Transverse colon (tissue), 4 donors: ENCODE results near the gene USP1. TPM values are rescaled to one million over a fixed set of nuclear protein-coding genes. Genes with fewer than 3 reads are reported as not detected.

Experiments
- DNase-seq: peaks from one replicate; pipeline ENCODE4 v3.0.0-alpha.2; 2019
- H3K27ac ChIP-seq, 4 donors: fragments of 200-600 bp; sonication (generic); 2 replicates each; pipeline ENCODE4 v1.5.1; 2016 to 2018; ENCODE audit warnings: inconsistent platforms in 4 of 4
- H3K27me3 ChIP-seq: fragments of 200-600 bp; sonication (generic); 2 replicates; pipeline ENCODE4 v1.5.1; 2017; ENCODE audit warnings: inconsistent platforms
- H3K36me3 ChIP-seq, 4 donors: fragments of 200-600 bp; sonication (generic); 2 replicates each; pipeline ENCODE4 v1.5.1; 2017 to 2019; ENCODE audit warnings: inconsistent platforms in 4 of 4
- H3K4me1 ChIP-seq, 4 donors: fragments of 200-600 bp; sonication (generic); 2 replicates each; pipeline ENCODE4 v1.5.1; 2017 to 2020; ENCODE audit warnings: inconsistent platforms in 4 of 4
- H3K4me3 ChIP-seq, 4 donors: fragments of 200-600 bp; sonication (generic); 1 replicate in 1 of 4; 2 replicates in 3 of 4; pipeline versions ENCODE4 v1.5.1 to v1.6.1; 2017 to 2019; ENCODE audit warnings: inconsistent platforms in 4 of 4
- H3K9me3 ChIP-seq, 2 donors: fragments of 200-600 bp; sonication (generic); 2 replicates each; pipeline ENCODE4 v1.5.1; 2017 to 2019; ENCODE audit warnings: inconsistent platforms in 2 of 2
- EP300 ChIP-seq: sonication (generic); formaldehyde crosslinking; IDR thresholded peaks from one replicate; pipeline ENCODE4 v1.6.1; 2017; ENCODE audit warnings: antibody characterized with exemption, low read depth
- POLR2A ChIP-seq: fragments of 450-650 bp; IDR thresholded peaks from one replicate; pipeline ENCODE4 v1.6.1; 2016; ENCODE audit warnings: antibody characterized with exemption, mild to moderate bottlenecking, moderate library complexity
- POLR2AphosphoS5 ChIP-seq, 3 donors: sonication (generic); formaldehyde crosslinking; IDR thresholded peaks; one replicate each; pipeline ENCODE4 v1.6.1; 2016; ENCODE audit warnings: antibody characterized with exemption in 3 of 3
- WGBS, 2 donors: methylation state at CpG; one replicate each; pipeline ENCODE4 v1.1.5; 2018; ENCODE audit warnings: low coverage in 1 of 2; 5-methylcytosine and 5-hydroxymethylcytosine counted together
- in situ Hi-C, 4 donors: fragments of 200-750 bp; cut with MboI; loops; one replicate each; pipeline versions ENCODE4 v1.15.0 to v1.15.1; 2017; ENCODE audit warnings: low sequenced_read_pairs in 3 of 4, low pct_ligation_motif_present in 1 of 4, low pct_unique_long_range_greater_than_20kb in 1 of 4
- intact Hi-C: fragments of 100-400 bp; cut with DNase I; formaldehyde crosslinking; loops from one replicate; pipeline ENCODE4 v1.15.1; 2023; ENCODE audit warnings: low total_unique reads
- total RNA-seq, 4 donors: library from RNA; depleted of rRNA; stranded (reverse); fragments of >200 nt; gene quantifications; one replicate each; pipeline ENCODE4 v1.1.0, GENCODE V29; 2016
- TF ChIP-seq, protein P1 (sequence below), 5 experiments: fragments of 200-600 bp in 3 of 5; fragments of 450-650 bp in 2 of 5; sonication (generic) in 3 of 5; IDR thresholded peaks; 1 replicate in 2 of 5; 2 replicates in 3 of 5; pipeline ENCODE4 v1.5.1; 2016 to 2017; ENCODE audit warnings: antibody characterized with exemption in 5 of 5, inconsistent platforms in 3 of 5, mild to moderate bottlenecking in 2 of 5, moderate library complexity in 1 of 5

USP1 gene
- total RNA-seq, 4 donors from 2014 or later = 6.0 to 26.7 (median 25.0) TPM

DNA sequence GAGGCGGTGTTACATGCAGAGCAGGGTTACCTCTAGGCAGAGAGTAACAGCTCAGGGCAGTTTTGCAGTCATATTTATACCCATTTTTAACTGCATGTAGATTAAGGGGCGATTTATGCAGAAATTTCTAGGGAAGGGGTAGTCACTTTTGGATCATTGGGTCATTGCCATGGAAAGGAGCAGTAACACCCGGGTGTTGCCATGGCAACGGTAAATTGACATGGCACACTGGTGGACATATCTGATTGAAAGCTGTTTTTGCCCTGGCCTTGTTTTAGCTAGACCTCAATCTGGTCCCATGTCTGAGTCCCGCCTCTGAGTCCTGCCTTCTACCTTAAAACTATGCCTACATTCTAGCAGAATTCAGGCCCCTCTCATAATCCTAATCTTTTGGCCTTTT lies 11.8 kb upstream of the USP1 start:
- H3K4me1 ChIP-seq = peaks cover 0 to 4% (median 2%) of the 10 kb centered on the region in 4 donors
- in situ Hi-C loops = no loop called here
- H3K27me3 ChIP-seq = no peaks in the 10 kb centered on the region
- TF ChIP-seq EP300 (no peak), POLR2AphosphoS5 (IDR thresholded peaks at IDR 0.05) (no peak)
- TF ChIP-seq, protein P1, sequence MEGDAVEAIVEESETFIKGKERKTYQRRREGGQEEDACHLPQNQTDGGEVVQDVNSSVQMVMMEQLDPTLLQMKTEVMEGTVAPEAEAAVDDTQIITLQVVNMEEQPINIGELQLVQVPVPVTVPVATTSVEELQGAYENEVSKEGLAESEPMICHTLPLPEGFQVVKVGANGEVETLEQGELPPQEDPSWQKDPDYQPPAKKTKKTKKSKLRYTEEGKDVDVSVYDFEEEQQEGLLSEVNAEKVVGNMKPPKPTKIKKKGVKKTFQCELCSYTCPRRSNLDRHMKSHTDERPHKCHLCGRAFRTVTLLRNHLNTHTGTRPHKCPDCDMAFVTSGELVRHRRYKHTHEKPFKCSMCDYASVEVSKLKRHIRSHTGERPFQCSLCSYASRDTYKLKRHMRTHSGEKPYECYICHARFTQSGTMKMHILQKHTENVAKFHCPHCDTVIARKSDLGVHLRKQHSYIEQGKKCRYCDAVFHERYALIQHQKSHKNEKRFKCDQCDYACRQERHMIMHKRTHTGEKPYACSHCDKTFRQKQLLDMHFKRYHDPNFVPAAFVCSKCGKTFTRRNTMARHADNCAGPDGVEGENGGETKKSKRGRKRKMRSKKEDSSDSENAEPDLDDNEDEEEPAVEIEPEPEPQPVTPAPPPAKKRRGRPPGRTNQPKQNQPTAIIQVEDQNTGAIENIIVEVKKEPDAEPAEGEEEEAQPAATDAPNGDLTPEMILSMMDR (IDR thresholded peaks at IDR 0.05) = no peak
- intact Hi-C loops = no loop called here
- 80 to 84% methylated on average over 5 of the region's 5 CpGs for WGBS, 2 donors
- no peak overlapping the region for H3K27ac ChIP-seq
- no peaks in the 10 kb centered on the region for H3K36me3 ChIP-seq
- no peaks in the 10 kb centered on the region for H3K9me3 ChIP-seq
- no peak overlapping the region for H3K4me3 ChIP-seq
- DNase-seq = no peak

DNA sequence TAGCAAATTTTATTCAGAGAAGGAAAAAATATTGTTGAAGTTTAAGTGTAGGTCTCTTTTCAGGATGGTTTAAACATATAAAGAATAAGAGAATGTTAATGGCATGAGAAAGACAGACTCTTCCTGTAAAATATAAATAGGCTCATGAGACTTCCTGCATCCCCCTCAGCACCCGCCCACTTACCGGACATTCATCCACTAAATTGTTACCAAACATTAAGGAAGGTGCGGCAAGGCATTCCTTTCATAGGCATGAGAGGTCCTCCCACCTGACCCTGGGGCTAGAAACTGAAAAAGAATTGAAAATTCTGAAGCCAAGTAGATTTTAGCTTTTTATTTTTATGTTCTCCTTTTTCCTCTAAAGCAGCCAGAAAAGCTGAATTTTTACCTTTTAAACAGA lies 10.6 kb upstream of the USP1 start:
- 43 to 52% methylated on average over 3 of the region's 3 CpGs for WGBS, 2 donors
- H3K27ac ChIP-seq = no peak overlapping the region
- no peak overlapping the region for H3K4me3 ChIP-seq
- TF ChIP-seq EP300 = no peak
- TF ChIP-seq POLR2A = no peak
- TF ChIP-seq POLR2AphosphoS5 (IDR thresholded peaks at IDR 0.05) = no peak
- TF ChIP-seq, protein P1 (IDR thresholded peaks at IDR 0.05) = no peak
- H3K9me3 ChIP-seq = no peaks in the 10 kb centered on the region
- no peaks in the 10 kb centered on the region for H3K36me3 ChIP-seq
- no peak for DNase-seq
- in situ Hi-C loops = no loop called here
- intact Hi-C loops = no loop called here
- no peaks in the 10 kb centered on the region for H3K4me1 ChIP-seq
- no peaks in the 10 kb centered on the region for H3K27me3 ChIP-seq

DNA sequence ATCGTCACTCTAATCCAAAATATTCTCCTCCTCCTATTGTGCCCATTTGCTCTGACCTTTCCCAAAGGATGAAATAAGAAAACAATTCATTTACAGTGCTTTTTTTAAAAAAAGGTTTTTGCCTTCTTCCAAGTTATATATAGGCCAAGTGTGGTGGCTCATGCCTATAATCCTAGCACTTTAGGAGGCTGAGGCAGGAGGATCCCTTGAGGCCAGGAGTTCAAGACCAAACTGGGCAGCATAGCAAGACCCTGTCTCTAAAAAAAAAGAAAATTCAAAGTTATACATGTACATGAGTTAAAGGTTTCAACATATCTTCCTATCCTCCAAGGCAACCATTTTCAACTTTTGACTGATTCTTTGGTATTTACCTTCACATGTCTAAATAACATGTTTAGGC lies 10.1 kb upstream of the USP1 start:
- Histone ChIP-seq H3K9me3 (no peaks in the 10 kb centered on the region), H3K4me3 (no peak overlapping the region), H3K27ac (no peak overlapping the region), H3K36me3 (no peaks in the 10 kb centered on the region), H3K27me3 (no peaks in the 10 kb centered on the region), H3K4me1 (no peaks in the 10 kb centered on the region)
- in situ Hi-C loops = no loop called here
- WGBS, 2 donors = 88 to 98% methylated on average over 1 of the region's 1 CpG
- TF ChIP-seq EP300 (no peak), POLR2A (no peak), POLR2AphosphoS5 (IDR thresholded peaks at IDR 0.05) (no peak)
- TF ChIP-seq, protein P1 (IDR thresholded peaks at IDR 0.05) = no peak
- intact Hi-C loops = no loop called here
- no peak for DNase-seq

DNA sequence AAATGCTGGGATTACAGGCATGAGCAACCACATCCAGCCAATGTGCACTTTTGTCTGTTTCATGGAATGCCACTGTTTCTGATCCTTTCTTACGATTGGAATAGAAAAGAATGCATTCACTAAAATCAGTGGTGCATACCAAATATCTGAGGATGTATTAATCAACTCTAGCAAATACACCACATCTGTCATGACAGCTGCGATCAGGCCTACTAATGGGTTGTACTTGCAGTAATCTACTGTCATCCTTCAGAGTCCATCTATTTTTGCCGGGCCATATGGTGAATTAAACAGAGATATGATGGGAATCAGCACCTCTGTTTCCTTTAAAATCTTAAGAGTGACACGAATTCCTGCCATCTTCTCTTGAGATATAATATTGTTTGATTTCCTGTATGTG lies 8.5 kb upstream of the USP1 start:
- Histone ChIP-seq H3K4me1 (no peaks in the 10 kb centered on the region), H3K36me3 (no peaks in the 10 kb centered on the region), H3K27me3 (no peaks in the 10 kb centered on the region), H3K4me3 (no peak overlapping the region), H3K9me3 (no peaks in the 10 kb centered on the region), H3K27ac (no peak overlapping the region)
- 78 to 82% methylated on average over 4 of the region's 4 CpGs for WGBS, 2 donors
- DNase-seq = no peak
- TF ChIP-seq, protein P1 (IDR thresholded peaks at IDR 0.05) = no peak
- TF ChIP-seq POLR2A = no peak
- TF ChIP-seq EP300 = no peak
- TF ChIP-seq POLR2AphosphoS5 (IDR thresholded peaks at IDR 0.05) = no peak
- intact Hi-C loops (no loop called here), in situ Hi-C loops (no loop called here)
